ENCODE results near the gene CAMTA1. TPM values are rescaled to one million over a fixed set of nuclear protein-coding genes. Genes with fewer than 3 reads are reported as not detected.

CAMTA1 gene
- total RNA-seq, 1 donor from 2014 or later, result 77.6 TPM

DNA sequence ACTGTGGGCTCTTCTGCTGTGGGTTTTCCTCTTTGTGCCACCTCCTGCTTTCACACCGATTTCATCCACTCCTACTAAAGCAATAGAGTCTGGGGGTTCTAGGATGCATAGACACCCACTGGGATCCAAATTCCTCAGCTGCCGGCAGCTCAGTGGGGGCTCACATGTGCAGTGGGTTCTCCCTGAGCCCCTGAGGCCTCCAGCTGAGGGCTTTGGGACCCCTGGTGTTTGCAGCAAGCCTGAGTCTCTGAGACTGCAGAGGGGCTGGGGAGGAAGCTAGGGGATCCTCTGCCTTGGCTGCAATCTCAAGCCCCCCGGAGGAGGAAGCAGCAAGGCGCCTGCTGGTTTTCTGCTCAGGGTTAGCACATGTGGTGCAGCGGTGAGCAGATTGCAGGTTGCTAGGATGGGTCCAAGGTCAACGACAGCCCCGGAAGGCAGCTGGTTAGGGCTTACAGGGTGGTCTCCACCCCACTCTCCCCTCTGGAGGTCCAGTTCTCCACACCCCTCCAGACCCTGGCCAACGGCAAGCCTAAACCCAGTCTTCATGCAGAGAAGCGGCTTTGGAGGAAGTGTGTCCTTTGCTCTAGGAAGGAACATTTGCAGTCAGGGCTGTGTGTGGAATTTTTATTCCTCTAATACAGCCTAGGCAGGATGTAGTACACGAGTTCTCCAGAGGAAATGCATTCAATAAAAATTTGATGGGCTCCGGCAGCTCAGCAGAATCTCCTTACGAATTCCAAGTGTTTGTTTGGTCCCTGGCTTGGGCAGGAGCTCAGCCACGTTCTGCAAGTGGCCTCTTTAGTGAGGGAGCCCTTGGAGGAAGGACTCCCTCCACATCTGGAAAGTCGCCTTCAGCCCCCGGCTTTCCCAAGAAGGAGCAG is 716.7 kb downstream of the CAMTA1 start:
- H4K20me1 ChIP-seq (ENCODE audit: insufficient read depth, low read length), result no peaks in the 10 kb centered on the region
- H3K9me3 ChIP-seq (ENCODE audit: insufficient read depth, low read depth, low read length), result no peaks in the 10 kb centered on the region
- no peaks in the 10 kb centered on the region for H3K27me3 Mint-ChIP-seq (ENCODE audit: low read depth, unreplicated experiment)
- no peak overlapping the region for H3K4me2 ChIP-seq (ENCODE audit: low read length)
- no peak overlapping the region for H3K4me3 Mint-ChIP-seq (ENCODE audit: unreplicated experiment)
- no peaks in the 10 kb centered on the region for H3K27me3 ChIP-seq (ENCODE audit: insufficient read depth, low read length)
- H3K36me3 ChIP-seq (ENCODE audit: insufficient read depth, low read length), result no peaks in the 10 kb centered on the region
- FAIRE-seq, result no peak
- H3K36me3 Mint-ChIP-seq (ENCODE audit: low read depth, unreplicated experiment), result no peaks in the 10 kb centered on the region
- H3K9me3 Mint-ChIP-seq (ENCODE audit: unreplicated experiment), result no peaks in the 10 kb centered on the region
- H3K9ac ChIP-seq (ENCODE audit: low read length), result no peak overlapping the region
- no peak overlapping the region for H2AFZ ChIP-seq (ENCODE audit: low read depth, low read length)
- no peak for TF ChIP-seq EZH2 (IDR thresholded peaks at IDR 0.05; ENCODE audit: insufficient read depth, low read length)
- TF ChIP-seq, protein P1, sequence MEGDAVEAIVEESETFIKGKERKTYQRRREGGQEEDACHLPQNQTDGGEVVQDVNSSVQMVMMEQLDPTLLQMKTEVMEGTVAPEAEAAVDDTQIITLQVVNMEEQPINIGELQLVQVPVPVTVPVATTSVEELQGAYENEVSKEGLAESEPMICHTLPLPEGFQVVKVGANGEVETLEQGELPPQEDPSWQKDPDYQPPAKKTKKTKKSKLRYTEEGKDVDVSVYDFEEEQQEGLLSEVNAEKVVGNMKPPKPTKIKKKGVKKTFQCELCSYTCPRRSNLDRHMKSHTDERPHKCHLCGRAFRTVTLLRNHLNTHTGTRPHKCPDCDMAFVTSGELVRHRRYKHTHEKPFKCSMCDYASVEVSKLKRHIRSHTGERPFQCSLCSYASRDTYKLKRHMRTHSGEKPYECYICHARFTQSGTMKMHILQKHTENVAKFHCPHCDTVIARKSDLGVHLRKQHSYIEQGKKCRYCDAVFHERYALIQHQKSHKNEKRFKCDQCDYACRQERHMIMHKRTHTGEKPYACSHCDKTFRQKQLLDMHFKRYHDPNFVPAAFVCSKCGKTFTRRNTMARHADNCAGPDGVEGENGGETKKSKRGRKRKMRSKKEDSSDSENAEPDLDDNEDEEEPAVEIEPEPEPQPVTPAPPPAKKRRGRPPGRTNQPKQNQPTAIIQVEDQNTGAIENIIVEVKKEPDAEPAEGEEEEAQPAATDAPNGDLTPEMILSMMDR (IDR thresholded peaks at IDR 0.05; ENCODE audit: insufficient read depth, low read depth, low read length), result no peak
- H3K4me3 ChIP-seq (ENCODE audit: insufficient read depth, low read depth, low read length), result no peak overlapping the region
- DNase-seq (ENCODE audit: low read depth), result no peak
- H3K27ac ChIP-seq (ENCODE audit: low read depth, low read length), result no peak overlapping the region
- no peak overlapping the region for H3K27ac Mint-ChIP-seq (ENCODE audit: unreplicated experiment)
- H3K4me1 ChIP-seq (ENCODE audit: insufficient read depth, low read length), result no peaks in the 10 kb centered on the region
- no peaks in the 10 kb centered on the region for H3K4me1 Mint-ChIP-seq (ENCODE audit: low read depth, unreplicated experiment)
- no peaks in the 10 kb centered on the region for H3K79me2 ChIP-seq (ENCODE audit: insufficient read depth, low read length)

DNA sequence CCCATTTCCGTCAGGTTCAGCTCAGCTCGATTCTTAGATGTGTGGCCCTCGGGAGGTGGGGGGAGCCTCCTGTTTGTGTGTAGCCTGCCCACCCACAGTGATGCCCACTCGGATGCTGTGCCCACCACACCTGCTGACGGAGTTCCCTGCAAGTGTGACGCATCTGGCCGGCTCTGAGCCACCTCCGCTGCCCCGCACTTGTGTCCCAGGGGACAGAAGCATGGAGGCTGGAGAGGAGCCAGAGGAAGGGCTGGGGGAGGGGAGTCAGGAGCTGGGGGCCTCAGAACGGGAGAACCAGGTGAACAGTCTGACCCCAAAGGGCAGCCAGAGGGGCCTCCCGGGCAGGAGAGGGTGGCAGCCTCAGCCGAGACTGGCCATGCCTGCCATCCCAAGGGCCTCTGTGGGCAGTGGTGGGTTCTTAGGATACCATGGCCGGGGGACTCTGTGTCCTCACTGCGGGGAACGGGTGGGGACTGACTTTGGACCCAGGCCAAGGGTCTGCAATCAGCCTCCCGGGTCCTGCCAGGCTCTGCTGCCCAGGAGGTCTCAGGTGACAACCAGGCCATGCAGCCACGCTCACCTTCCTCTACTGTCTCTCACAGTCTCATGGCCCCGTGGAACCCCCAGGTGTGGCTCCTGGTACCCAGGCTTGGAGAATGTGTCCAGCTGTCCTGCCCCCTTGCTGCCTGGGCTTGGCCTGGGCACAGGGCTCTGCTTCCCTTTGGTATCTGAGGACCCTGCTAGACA is 718.6 kb downstream of the CAMTA1 start:
- Histone ChIP-seq H3K27ac (ENCODE audit: low read depth, low read length) (no peak overlapping the region), H3K4me2 (ENCODE audit: low read length) (no peak overlapping the region), H3K4me1 (ENCODE audit: insufficient read depth, low read length) (no peaks in the 10 kb centered on the region), H3K9me3 (ENCODE audit: insufficient read depth, low read depth, low read length) (no peaks in the 10 kb centered on the region), H3K27me3 (ENCODE audit: insufficient read depth, low read length) (no peaks in the 10 kb centered on the region), H3K9ac (ENCODE audit: low read length) (no peak overlapping the region), H3K36me3 (ENCODE audit: insufficient read depth, low read length) (no peaks in the 10 kb centered on the region), H3K4me3 (ENCODE audit: insufficient read depth, low read depth, low read length) (no peak overlapping the region), H2AFZ (ENCODE audit: low read depth, low read length) (no peak overlapping the region), H3K79me2 (ENCODE audit: insufficient read depth, low read length) (no peaks in the 10 kb centered on the region), H4K20me1 (ENCODE audit: insufficient read depth, low read length) (no peaks in the 10 kb centered on the region)
- DNase-seq (ENCODE audit: low read depth) (no peak), FAIRE-seq (no peak)
- no peaks in the 10 kb centered on the region for H3K9me3 Mint-ChIP-seq (ENCODE audit: unreplicated experiment)
- no peaks in the 10 kb centered on the region for H3K27me3 Mint-ChIP-seq (ENCODE audit: low read depth, unreplicated experiment)
- no peak overlapping the region for H3K27ac Mint-ChIP-seq (ENCODE audit: unreplicated experiment)
- no peak overlapping the region for H3K4me3 Mint-ChIP-seq (ENCODE audit: unreplicated experiment)
- TF ChIP-seq, protein P1 (IDR thresholded peaks at IDR 0.05; ENCODE audit: insufficient read depth, low read depth, low read length), result no peak
- no peak for TF ChIP-seq EZH2 (IDR thresholded peaks at IDR 0.05; ENCODE audit: insufficient read depth, low read length)
- no peaks in the 10 kb centered on the region for H3K4me1 Mint-ChIP-seq (ENCODE audit: low read depth, unreplicated experiment)
- H3K36me3 Mint-ChIP-seq (ENCODE audit: low read depth, unreplicated experiment), result no peaks in the 10 kb centered on the region

Measured in astrocyte (in vitro differentiated cells and primary cell).